Memory B cell (primary cell): ENCODE results near the gene NOTCH3.

ENCODE experiments used
- ATAC-seq: fragments of 150-1000 bp; cut with Tn5 transposase; 2 replicates; pipeline ENCODE4 v1.10.0; 2021; ENCODE audit warnings: low read depth, mild to moderate bottlenecking, moderate library complexity
- DNase-seq, 2 donors: peaks; one replicate each; pipeline ENCODE4 v3.0.0; 2022; ENCODE audit warnings: low spot score in 2 of 2
- H3K27ac Mint-ChIP-seq: one replicate; pipeline ENCODE4 v1.8.0; 2022; ENCODE audit warnings: mild to moderate bottlenecking, moderate library complexity, mixed read lengths
- H3K27me3 Mint-ChIP-seq: one replicate; pipeline ENCODE4 v1.8.0; 2022; ENCODE audit warnings: mixed read lengths
- H3K36me3 Mint-ChIP-seq: one replicate; pipeline ENCODE4 v1.8.0; 2022; ENCODE audit warnings: mild to moderate bottlenecking, mixed read lengths
- H3K4me1 Mint-ChIP-seq: one replicate; pipeline ENCODE4 v1.8.0; 2022; ENCODE audit warnings: mixed read lengths
- H3K4me3 Mint-ChIP-seq: one replicate; pipeline ENCODE4 v1.8.0; 2022; ENCODE audit warnings: mild to moderate bottlenecking, moderate library complexity, mixed read lengths
- H3K9me3 Mint-ChIP-seq: one replicate; pipeline ENCODE4 v1.8.0; 2022; ENCODE audit warnings: mixed read lengths

The NOTCH3 gene

GRCh38 chr19:15123031-15123890, 77.5 kb downstream of the NOTCH3 start:
- H3K27ac Mint-ChIP-seq = no peak overlapping the region

GRCh38 chr19:15122331-15123030, 78.3 kb downstream of the NOTCH3 start:
- Mint-ChIP-seq H3K36me3 (peaks cover 24% of the 10 kb centered on the region), H3K4me3 (peak overlapping the region; percentile 12), H3K27ac (no peak overlapping the region), H3K4me1 (peaks cover 15% of the 10 kb centered on the region), H3K9me3 (no peaks in the 10 kb centered on the region), H3K27me3 (peaks cover 3% of the 10 kb centered on the region)
- DNase-seq = no peak
- no peak for ATAC-seq

More at GRCh38 chr19:15123031-15123890, 77.5 kb downstream of the NOTCH3 start:
- H3K4me1 Mint-ChIP-seq = peaks cover 15% of the 10 kb centered on the region
- DNase-seq (no peak), ATAC-seq (no peak)
- no peaks in the 10 kb centered on the region for H3K9me3 Mint-ChIP-seq
- peaks cover 5% of the 10 kb centered on the region for H3K27me3 Mint-ChIP-seq
- peak overlapping the region; percentile 21 for H3K4me3 Mint-ChIP-seq
- peaks cover 24% of the 10 kb centered on the region for H3K36me3 Mint-ChIP-seq

- DNase-seq = no peak
- H3K4me3 Mint-ChIP-seq = no peak overlapping the region
- H3K9me3 Mint-ChIP-seq = no peaks in the 10 kb centered on the region
- peaks cover 24% of the 10 kb centered on the region for H3K36me3 Mint-ChIP-seq
- ATAC-seq = no peak
- no peaks in the 10 kb centered on the region for H3K27me3 Mint-ChIP-seq
- peaks cover 15% of the 10 kb centered on the region for H3K4me1 Mint-ChIP-seq
- H3K27ac Mint-ChIP-seq = no peak overlapping the region
Measured at GRCh38 chr19:15120135-15121026, 80.4 kb downstream of the NOTCH3 start.

- H3K4me3 Mint-ChIP-seq = no peak overlapping the region
- no peak for DNase-seq
Measured at GRCh38 chr19:15118789-15119494, 81.9 kb downstream of the NOTCH3 start.

GRCh38 chr19:15118248-15118647, 82.5 kb downstream of the NOTCH3 start:
- no peaks in the 10 kb centered on the region for H3K9me3 Mint-ChIP-seq
- peaks cover 2% of the 10 kb centered on the region for H3K4me1 Mint-ChIP-seq
- H3K4me3 Mint-ChIP-seq = no peak overlapping the region
- no peak for ATAC-seq
- H3K27me3 Mint-ChIP-seq = no peaks in the 10 kb centered on the region
- no peak for DNase-seq
- H3K27ac Mint-ChIP-seq = no peak overlapping the region
- H3K36me3 Mint-ChIP-seq = peaks cover 24% of the 10 kb centered on the region

More at GRCh38 chr19:15118789-15119494, 81.9 kb downstream of the NOTCH3 start:
- ATAC-seq = no peak
- H3K9me3 Mint-ChIP-seq = no peaks in the 10 kb centered on the region
- peaks cover 24% of the 10 kb centered on the region for H3K36me3 Mint-ChIP-seq
- peaks cover 3% of the 10 kb centered on the region for H3K4me1 Mint-ChIP-seq
- no peaks in the 10 kb centered on the region for H3K27me3 Mint-ChIP-seq
- no peak overlapping the region for H3K27ac Mint-ChIP-seq

- no peaks in the 10 kb centered on the region for H3K4me1 Mint-ChIP-seq
- H3K9me3 Mint-ChIP-seq = no peaks in the 10 kb centered on the region
- ATAC-seq = no peak
- H3K27ac Mint-ChIP-seq = no peak overlapping the region
- no peak overlapping the region for H3K4me3 Mint-ChIP-seq
- H3K36me3 Mint-ChIP-seq = peaks cover 22% of the 10 kb centered on the region
- no peaks in the 10 kb centered on the region for H3K27me3 Mint-ChIP-seq
- no peak for DNase-seq
Measured at GRCh38 chr19:15116856-15117255, 83.9 kb downstream of the NOTCH3 start.

GRCh38 chr19:15115762-15116615, 84.8 kb downstream of the NOTCH3 start:
- no peaks in the 10 kb centered on the region for H3K27me3 Mint-ChIP-seq
- H3K27ac Mint-ChIP-seq = no peak overlapping the region
- no peak overlapping the region for H3K4me3 Mint-ChIP-seq
- H3K4me1 Mint-ChIP-seq = no peaks in the 10 kb centered on the region
- H3K9me3 Mint-ChIP-seq = no peaks in the 10 kb centered on the region
- no peak for DNase-seq
- H3K36me3 Mint-ChIP-seq = peaks cover 16% of the 10 kb centered on the region
- ATAC-seq = no peak

- DNase-seq (no peak), ATAC-seq (no peak)
- Mint-ChIP-seq H3K9me3 (no peaks in the 10 kb centered on the region), H3K27me3 (no peaks in the 10 kb centered on the region), H3K27ac (no peak overlapping the region), H3K4me1 (no peaks in the 10 kb centered on the region), H3K4me3 (no peak overlapping the region), H3K36me3 (peaks cover 11% of the 10 kb centered on the region)
Measured at GRCh38 chr19:15115080-15115479, 85.7 kb downstream of the NOTCH3 start.

- Mint-ChIP-seq H3K27me3 (peaks cover 3% of the 10 kb centered on the region), H3K9me3 (no peaks in the 10 kb centered on the region), H3K4me3 (no peak overlapping the region), H3K36me3 (peaks cover 8% of the 10 kb centered on the region), H3K4me1 (no peaks in the 10 kb centered on the region), H3K27ac (no peak overlapping the region)
- ATAC-seq (no peak), DNase-seq (no peak)
Measured at GRCh38 chr19:15114153-15114540, 86.6 kb downstream of the NOTCH3 start.

GRCh38 chr19:15113245-15114152, 87.3 kb downstream of the NOTCH3 start:
- peaks cover 2% of the 10 kb centered on the region for H3K36me3 Mint-ChIP-seq
- no peak overlapping the region for H3K27ac Mint-ChIP-seq
- peaks cover under 1% of the 10 kb centered on the region for H3K4me1 Mint-ChIP-seq
- no peaks in the 10 kb centered on the region for H3K9me3 Mint-ChIP-seq
- peaks cover 5% of the 10 kb centered on the region for H3K27me3 Mint-ChIP-seq
- no peak overlapping the region for H3K4me3 Mint-ChIP-seq
- DNase-seq (no peak), ATAC-seq (no peak)

GRCh38 chr19:15112385-15112784, 88.4 kb downstream of the NOTCH3 start:
- no peak overlapping the region for H3K4me3 Mint-ChIP-seq
- peaks cover 12% of the 10 kb centered on the region for H3K27me3 Mint-ChIP-seq
- ATAC-seq (no peak), DNase-seq (no peak)
- H3K36me3 Mint-ChIP-seq = no peaks in the 10 kb centered on the region
- H3K9me3 Mint-ChIP-seq = no peaks in the 10 kb centered on the region
- peaks cover 7% of the 10 kb centered on the region for H3K4me1 Mint-ChIP-seq
- no peak overlapping the region for H3K27ac Mint-ChIP-seq

GRCh38 chr19:15111758-15112157, 89.0 kb downstream of the NOTCH3 start:
- Mint-ChIP-seq H3K27me3 (peaks cover 14% of the 10 kb centered on the region), H3K27ac (no peak overlapping the region), H3K9me3 (no peaks in the 10 kb centered on the region), H3K4me3 (no peak overlapping the region), H3K36me3 (no peaks in the 10 kb centered on the region), H3K4me1 (peaks cover 7% of the 10 kb centered on the region)
- DNase-seq (no peak), ATAC-seq (no peak)
